HG03439 (cell line): ENCODE data around the gene MRFAP1.
"Not testable (repeated sequence)": the region's sequence is repeated elsewhere in the genome, so short reads cannot be mapped to it uniquely, and the experiment has no call there.

Experiments
- ATAC-seq: cut with Tn5 transposase; IDR thresholded peaks from one replicate; pipeline ENCODE4 v1.9.1; 2021; ENCODE audit warnings: mild to moderate bottlenecking, moderate library complexity; ENCODE audit not compliant: unreplicated experiment

The MRFAP1 gene

DNA sequence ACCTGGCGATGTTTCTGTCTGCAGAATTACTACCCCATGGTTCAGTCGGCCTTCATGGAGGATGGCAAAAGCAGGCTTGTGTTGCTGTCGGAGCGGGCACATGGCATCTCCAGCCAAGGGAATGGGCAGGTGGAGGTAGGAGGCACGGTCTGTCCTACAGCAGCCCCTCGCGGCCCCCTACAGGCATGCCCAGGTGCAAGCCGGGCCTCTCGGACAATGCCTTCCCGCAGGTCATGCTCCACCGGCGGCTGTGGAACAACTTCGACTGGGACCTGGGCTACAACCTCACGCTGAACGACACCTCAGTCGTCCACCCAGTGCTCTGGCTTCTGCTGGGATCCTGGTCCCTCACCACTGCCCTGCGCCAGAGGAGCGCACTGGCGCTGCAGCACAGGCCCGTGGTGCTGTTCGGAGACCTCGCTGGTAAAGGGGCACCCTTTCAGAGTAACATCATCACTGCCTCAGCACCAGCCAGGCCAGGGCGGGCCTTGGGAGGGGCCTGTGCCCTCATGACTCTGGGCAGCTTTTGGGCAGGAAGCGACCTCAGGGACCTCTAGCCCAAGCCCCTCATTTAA, 29.5 kb upstream of the MRFAP1 start:
- ATAC-seq, result no peak

DNA sequence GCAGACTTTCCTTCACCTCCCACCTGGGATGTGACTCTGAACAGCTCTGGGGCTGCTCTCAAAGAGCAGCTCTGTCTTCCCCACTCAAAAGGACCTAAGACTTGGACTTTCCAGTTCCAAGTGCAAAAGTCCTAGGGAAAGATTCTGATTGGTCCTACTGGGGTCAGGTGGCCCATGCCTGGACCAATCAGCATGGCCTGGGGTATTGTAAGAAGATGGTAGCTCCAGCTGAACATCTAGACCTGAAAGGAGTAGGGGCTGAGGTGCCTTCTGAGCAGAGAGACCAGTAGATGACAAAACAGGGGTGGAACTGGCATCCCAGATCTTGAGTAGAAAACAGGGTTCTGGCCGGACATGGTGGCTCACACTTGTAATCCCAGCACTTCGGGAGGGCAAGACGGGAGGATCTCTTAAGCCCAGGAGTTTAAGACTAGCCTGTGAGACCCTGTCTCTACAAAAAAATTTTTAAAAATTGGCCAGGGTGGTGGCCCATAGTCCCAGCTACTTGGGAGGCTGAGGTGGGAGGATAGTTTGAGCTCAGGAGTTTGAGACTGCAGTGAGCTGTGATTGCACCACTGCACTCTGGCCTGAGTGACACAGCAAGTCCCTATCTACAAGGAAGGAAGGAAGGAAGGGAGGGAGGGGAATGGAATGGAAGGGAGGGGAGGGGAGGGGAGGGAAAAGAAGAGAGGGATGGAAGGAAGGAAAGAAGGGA, 27.4 kb upstream of the MRFAP1 start:
- no peak for ATAC-seq

DNA sequence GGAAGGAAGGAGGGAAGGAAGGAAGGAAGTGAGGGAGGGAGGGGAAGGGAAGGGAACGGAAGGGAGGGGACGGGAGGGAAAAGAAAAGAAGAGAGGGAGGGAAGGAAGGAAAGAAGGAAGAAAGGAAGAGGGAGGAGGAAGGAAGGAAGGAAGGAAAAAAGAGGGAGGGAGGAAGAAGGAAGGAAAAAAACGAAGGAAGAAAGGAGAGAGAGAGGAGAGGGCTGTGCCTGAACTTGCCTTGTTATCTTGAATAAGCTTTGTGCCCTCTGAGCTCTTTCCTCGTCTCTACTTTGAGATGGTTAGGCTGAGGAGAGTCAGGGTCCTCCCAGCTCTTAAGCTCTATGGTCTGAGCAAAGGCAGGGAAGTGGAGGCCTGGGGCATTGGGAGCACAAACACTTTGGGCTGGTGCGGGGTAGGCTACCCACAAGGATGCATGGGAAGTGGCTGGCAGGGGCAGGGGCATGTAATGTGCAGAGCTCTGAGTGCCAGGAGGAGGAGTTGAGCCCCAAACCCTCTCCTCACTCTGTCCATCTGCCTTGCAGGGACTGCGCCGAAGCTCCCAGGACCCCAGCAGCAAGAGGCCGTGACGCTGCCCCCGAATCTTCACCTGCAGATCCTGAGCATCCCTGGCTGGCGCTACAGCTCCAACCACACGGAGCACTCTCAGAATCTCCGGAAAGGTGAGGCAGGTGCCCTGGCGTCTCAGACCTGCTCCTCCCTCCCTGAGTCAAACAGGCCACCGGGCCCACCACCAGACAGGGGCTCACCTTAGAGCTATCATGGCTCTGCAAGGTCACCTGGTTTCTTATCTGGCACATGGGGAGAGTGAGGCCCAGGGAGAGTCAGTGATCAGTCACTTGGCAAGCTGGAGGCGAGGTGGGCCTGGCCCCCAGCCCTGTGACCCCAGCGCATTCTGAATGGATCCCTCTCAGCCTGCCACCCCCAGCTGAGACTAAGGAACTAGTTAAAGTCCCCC, 26.5 kb upstream of the MRFAP1 start:
- no peak for ATAC-seq

DNA sequence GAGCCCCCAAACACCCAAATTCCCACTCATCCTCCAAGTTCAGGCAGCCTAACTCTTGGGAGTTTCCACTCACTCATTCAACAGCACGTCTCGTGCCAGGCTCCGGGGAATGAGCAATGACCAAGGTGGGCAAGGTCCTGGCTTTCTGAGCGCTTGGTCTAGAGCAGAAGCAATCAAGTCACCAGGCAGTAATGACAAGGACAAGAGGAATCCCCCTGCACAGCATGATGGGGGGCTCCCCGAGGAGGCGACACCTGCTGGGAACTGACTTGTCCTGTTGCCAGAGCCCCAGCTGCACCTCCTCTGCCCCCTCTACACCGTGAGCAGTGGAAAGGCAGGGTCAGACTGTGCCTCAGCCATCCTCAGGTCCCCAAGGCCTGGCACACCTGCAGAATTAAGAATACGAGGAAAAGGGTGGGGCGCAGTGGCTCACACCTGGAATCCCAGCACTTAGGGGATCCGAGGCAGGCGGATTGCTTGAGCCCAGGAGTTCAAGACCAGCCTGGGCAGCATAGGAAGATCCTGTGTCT, 25.7 kb upstream of the MRFAP1 start:
- ATAC-seq, result no peak

DNA sequence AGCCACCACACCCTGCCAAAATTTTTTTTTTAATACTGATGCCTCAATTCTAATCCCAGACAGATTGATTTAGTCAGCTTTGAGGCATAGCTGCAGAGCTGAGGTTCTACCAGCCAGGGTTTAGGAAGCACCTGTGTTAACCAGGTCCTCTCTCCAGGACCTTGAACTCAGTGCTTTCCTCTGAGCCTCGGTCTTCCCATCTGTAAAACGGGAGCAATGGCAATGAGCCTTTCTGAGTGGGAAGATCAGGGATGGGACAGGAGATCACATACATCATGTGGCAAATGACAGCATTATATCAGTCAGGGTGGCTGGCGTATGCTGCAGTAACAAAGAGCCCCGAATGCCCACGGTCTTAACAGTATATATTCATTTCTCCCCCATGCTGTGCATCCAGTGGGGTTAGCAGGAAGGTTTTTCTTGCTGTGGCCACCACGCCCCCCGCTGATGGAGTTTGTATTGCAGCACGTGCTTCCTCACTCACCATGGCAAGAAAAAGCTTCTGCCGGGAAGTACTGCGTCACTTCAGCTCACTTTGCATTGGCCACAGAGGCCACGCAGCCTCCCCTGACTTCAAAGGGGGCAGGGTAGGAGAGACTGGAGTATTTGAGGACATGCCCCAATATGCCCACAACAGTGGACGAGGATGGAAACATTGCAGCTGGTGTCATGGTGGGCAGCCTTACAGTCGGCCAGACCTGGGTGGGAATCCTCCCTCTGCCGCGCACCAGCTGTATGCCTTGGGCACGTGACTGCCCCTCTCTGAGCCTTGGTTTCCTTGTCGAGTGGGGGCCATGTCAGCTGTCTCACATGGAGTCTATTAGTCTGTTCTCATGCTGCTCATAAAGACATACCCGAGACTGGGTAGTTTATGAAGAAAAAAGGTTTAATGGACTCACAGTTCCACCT, 24.1 kb upstream of the MRFAP1 start:
- no peak for ATAC-seq

DNA sequence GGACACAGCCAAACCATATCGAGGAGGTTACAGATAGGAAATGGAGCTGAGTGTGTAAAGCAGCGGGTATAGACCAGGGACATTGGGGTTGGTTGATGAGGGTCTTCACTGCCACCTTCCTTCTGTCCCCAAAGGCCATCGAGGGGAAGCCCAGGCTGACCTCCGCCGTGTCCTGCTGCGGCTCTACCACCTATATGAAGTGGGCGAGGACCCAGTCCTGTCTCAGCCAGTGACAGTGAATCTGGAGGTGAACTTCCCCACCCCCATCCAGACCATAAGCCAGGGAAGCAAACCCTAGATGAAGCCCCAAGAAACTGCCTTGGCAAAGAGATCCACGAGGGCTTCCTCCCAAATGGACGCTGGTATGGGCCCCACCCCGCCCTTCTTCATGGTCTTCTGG, 23.2 kb upstream of the MRFAP1 start:
- no peak for ATAC-seq

DNA sequence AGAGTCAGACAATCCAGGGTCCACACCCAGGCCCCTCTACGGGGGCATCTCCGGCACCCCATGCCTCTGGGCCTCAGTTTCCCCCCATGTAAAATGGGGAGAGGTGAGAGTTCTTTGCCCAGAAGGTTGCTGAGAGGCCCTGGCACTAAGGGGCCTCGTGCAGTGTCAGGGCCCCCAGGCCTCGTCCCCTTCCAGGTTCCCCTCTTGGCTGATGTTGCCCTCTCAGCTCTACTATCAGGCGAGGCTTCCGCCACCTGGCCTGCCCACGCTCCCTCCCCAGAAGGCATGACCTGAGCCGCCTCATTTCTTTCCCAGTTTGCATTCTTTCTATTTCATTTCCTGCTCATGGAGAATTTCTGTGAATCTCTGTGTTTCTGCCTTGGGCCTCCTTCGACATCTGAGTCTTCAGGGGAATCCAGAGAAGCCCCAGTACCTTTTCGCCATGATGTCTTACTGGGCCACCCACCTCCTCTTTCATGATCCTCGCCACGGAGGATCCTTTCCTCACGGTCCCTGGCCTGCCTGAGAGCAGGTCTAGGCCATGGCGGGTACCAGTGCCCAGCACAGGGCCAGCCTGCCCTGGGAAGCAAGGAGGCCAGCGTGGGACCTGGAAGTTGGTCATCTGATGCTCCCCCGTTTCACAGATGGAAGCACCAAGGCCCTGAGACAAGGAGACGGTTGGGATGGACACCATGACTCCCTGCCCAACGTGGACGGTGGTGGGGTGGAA, 21.9 kb upstream of the MRFAP1 start:
- ATAC-seq, result no peak

DNA sequence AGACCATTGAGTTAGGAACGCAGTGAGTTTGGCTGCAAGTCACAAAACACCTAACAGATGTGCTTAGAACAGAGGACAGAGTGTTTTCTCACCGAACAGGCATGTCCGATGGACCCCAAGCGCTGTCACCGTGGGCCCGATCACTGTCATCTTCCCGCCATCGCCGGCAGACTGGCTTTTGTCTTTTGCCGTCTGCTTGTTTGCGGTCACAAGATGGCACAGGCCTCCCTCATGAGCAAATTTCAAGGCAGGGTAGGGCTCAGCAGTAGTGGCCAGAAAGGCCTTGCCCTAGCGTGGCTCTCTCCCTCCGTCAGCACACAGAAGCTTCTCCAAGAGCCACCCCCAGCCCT, 21.4 kb upstream of the MRFAP1 start:
- no peak for ATAC-seq

DNA sequence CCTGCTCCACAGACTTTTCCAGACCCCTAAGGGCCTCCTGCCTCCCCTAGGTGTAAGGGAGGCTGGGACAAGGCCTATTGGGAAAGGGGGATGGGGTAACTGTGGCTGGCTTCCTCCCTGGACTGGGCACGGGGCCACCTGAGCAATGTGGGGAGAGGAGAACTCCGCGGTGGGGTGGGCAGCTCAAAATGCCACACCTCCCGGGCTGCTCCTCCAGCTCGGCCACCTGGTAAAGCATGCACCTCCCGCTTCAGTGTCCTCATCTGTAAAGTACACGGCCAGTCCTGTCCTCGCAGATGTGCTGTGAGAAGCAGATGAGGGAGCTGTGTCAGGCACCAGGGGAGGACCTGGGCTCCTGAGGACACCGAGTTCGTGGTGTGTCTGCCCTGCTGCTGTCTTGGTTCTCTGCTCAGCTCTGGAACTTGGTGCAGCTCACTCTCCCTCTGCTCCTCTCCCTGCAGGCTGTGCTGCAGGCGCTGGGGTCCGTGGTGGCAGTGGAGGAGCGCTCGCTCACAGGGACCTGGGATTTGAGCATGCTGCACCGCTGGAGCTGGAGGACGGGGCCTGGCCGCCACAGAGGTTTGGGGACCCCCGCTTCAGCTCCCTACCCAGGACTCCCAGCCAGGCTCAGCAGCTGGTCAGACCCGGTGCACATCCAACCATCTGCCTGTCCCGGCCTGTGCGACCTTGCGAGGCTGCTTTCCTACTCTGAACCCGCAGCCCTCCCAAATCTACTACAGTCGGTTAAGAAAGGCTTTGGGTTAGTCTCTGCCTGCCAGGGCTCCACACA, 20.8 kb upstream of the MRFAP1 start:
- no peak for ATAC-seq

DNA sequence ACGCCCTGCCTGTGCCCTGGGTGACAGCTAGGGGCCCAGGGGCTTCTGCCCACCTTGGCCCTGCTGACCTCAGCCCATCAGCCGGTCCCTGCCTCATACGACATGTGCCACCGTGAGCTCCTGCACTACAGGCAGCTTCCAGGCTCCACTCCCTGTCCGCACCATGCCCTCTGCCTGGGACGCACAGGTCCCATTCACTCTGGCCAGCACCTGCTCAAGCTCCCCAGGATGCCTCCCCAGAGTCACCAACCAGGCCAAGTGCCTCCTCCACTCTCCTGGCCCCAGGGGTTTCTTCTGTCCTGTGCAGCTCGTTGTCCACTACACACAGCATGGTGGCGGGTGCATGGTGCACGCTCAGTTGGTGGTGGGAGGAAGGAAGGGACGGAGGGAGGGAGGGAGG, 20.2 kb upstream of the MRFAP1 start:
- no peak for ATAC-seq

DNA sequence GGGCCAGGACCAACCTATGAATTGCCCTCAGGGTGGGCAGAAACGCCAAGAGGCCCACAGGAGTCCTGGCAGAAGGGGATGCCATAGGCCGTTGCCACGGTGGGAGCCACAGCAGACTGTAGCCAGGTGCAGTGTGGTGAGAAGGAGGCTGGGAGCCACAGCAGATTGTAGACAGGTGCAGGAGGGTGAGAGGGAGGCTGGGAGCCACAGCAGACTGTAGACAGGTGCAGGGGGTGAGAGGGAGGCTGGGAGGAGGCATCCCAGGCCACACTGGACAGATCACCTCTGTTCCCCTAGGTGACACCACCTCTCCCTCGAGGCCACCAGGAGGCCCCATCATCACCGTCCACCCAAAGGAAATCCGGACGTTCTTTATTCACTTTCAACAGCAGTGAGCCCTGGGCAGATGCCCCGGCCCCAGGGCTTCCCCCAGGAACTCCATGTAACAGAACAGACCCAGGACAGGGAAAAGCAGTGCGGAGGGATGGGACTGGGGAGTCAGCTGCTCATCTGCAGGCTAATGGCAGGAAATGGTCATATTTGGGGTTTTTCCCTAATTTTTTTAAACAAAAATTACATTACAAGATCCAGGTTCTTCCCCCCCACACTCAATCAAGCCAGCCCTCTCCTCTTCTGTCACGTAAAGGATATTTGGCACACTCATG, 19.5 kb upstream of the MRFAP1 start:
- no peak for ATAC-seq

DNA sequence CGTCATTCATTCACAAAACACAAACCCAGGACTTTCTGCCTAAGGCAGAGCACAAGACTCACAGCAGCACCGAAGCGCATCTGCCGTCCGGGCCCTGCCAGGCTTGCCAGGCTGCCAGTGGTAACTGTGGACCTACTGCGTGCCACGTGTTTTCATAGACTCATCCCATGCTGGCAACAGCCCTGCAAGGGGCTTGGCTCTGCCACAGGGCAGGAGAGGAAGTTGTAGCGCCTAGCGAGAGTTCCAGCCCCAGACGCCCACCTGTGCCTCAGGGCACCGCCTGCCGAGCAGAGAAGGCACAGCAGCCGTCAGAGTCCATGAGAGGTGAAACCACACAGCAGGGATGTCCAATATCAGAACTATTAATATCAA, 18.9 kb upstream of the MRFAP1 start:
- no peak for ATAC-seq

DNA sequence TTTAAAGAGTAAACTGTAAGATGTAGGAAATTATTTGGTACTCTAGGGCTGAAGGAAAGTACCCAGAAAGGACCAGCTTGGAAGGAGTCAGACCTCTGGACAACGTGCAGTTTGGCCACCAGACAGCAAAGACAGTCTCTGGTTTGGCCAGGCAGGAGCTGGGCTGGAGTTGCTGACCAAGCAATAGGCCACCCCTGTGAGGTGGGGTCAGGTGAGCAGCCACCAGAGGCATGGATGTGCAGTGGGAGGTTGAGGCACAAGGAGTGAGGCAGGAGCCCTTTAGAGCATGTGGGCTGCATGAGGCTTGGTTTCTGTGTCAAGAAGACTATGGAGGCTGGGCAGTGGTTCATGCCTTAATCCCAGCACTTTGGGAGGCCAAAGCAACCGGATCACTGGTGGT, 17.7 kb upstream of the MRFAP1 start:
- no peak for ATAC-seq

DNA sequence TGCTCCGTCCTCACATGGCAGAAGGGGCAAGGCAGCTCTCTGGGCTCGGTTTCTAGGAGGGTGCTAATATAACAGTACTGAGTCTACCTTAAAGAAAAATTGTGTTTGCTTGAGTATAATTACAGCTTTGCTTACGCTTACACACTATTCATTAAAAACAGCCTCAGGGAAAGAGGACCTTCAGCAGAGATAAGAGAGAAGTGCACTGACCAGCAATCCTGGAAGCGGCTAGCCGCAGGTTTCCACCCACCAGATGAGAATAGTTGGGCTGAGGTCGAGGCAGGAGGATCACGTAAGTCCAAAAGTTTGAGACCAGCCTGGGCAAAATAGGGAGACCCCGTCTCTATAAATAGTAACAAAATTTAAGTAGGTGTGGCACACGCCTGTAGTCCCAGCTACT, 15.2 kb upstream of the MRFAP1 start:
- ATAC-seq, result no peak

DNA sequence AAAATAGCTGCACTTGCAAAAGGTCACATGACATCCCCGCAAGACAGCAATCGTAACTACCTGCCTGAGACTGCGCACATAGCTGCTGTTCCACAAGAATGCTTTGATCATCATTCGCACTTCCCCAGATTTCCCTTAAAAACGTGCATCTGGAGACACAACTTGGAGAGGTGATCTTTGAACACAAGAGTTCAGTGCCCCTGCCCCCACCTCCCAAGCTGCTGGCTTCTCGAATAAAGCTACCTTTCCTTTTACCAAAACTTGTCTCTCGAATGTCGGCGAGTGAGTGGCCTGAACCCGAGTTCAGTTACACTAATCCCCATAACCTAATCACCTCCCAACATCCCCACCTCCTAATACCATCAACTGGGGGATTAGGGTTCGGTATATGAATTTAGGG, 14.4 kb upstream of the MRFAP1 start:
- no peak for ATAC-seq

DNA sequence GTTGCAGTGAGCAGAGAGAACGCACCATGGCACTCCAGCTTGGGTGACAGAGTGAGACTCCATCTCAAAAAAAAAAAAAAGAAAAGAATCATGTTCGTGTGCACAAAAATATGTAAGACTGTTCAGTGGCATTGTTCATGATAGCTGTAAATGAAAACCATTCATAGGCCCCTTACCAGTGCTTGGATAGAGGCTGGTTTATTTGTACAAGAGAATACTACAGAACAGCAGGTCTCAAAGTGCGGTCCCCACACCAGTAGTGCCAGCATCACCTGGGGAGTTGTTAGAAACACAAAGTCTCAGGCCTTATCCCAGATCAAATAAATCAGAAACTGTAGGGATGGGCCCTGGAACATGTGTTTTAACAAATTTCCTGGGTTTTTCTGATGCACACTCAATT, 12.7 kb upstream of the MRFAP1 start:
- ATAC-seq, result no peak

DNA sequence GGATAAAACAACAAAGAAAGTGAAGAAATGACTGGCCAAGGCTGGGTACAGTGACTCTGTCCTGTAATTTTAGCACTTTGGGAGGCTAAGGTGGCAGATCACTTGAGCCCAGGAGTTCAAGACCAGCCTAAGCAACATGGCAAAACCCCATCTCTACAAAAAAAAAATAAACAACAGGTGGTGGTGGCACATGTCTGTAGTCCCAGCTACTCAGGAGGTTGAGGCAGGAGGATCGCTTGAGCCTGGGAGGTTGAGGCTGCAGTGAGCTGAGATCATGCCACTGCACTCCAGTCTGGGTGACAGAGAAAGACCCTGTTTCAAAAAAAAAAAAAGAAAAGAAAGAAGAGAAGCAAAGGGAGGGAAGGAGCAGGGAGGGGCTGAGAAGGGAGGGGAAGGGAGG, 12.0 kb upstream of the MRFAP1 start:
- not testable (repeated sequence) for ATAC-seq

DNA sequence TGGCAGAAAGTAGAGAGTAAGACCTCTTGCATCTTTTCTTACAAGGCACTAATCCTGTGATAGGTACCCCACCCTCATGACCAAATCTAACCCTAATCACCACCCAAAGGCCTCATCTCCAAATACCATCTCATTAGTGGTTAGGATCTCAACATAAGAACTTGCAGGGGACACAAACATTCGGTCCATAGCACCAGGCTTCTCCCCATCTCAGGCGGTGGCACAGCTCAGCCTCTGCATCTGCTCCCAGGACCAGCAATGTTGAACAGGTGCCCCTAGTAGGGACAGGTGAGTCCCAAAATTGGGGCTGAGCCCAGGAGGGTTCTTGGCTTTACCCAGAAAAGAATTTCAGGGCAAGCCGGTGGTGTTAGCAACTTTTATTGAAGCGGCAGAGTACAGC, 8.4 kb upstream of the MRFAP1 start:
- no peak for ATAC-seq
